Gastroesophageal sphincter (tissue), 4 donors: ENCODE data around the gene PRKD1. TPM values are rescaled to one million over a fixed set of nuclear protein-coding genes. Genes with fewer than 3 reads are reported as not detected.

Experiments used
- ATAC-seq: fragments of 150-250 bp; one replicate; pipeline ENCODE4 v1.9.1; 2016; ENCODE audit warnings: mild to moderate bottlenecking, moderate library complexity
- H3K27ac ChIP-seq, 4 donors: fragments of 200-600 bp; sonication (generic) in 3 of 4; 1 replicate in 3 of 4; 2 replicates in 1 of 4; pipeline ENCODE4 v1.5.1; 2016 to 2019
- H3K27me3 ChIP-seq: fragments of 200-600 bp; sonication (generic); one replicate; pipeline ENCODE4 v1.5.1; 2019
- H3K36me3 ChIP-seq, 2 donors: fragments of 200-600 bp; sonication (generic); one replicate each; pipeline ENCODE4 v1.5.1; 2019; ENCODE audit warnings: control low read depth in 1 of 2
- H3K4me1 ChIP-seq, 3 donors: fragments of 200-600 bp; sonication (generic); 1 replicate in 2 of 3; 2 replicates in 1 of 3; pipeline ENCODE4 v1.5.1; 2016 to 2019; ENCODE audit warnings: control low read depth in 2 of 3
- H3K4me3 ChIP-seq, 2 donors: fragments of 200-600 bp; sonication (generic); one replicate each; pipeline ENCODE4 v1.5.1; 2019; ENCODE audit warnings: mild to moderate bottlenecking in 1 of 2, moderate library complexity in 1 of 2
- H3K9me3 ChIP-seq, 3 donors: fragments of 200-600 bp; sonication (generic); one replicate each; pipeline ENCODE4 v1.5.1; 2017 to 2019; ENCODE audit warnings: control low read depth in 2 of 3
- EP300 ChIP-seq: sonication (generic); formaldehyde crosslinking; IDR thresholded peaks from one replicate; pipeline ENCODE4 v1.6.1; 2017; ENCODE audit warnings: antibody characterized with exemption, mild to moderate bottlenecking
- POLR2A ChIP-seq, 2 donors: fragments of 450-650 bp; IDR thresholded peaks; one replicate each; pipeline ENCODE4 v1.6.1; 2017; ENCODE audit warnings: antibody characterized with exemption in 2 of 2, mild to moderate bottlenecking in 2 of 2, moderate library complexity in 1 of 2
- POLR2AphosphoS5 ChIP-seq: sonication (generic); formaldehyde crosslinking; IDR thresholded peaks from one replicate; pipeline ENCODE4 v1.6.1; 2017; ENCODE audit warnings: antibody characterized with exemption
- WGBS, 2 donors: methylation state at CpG; one replicate each; pipeline ENCODE4 v1.1.5; 2018; ENCODE audit warnings: low coverage in 1 of 2; 5-methylcytosine and 5-hydroxymethylcytosine counted together
- total RNA-seq, 4 donors: library from RNA; depleted of rRNA; stranded (reverse); fragments of >200 nt; gene quantifications; one replicate each; pipeline ENCODE4 v1.1.0, GENCODE V29; 2016
- TF ChIP-seq, protein P1 (sequence below), 4 experiments: fragments of 200-600 bp in 2 of 4; fragments of 450-650 bp in 2 of 4; sonication (generic) in 1 of 4; IDR thresholded peaks; one replicate each; pipeline ENCODE4 v1.5.1; 2017 to 2019; ENCODE audit warnings: antibody characterized with exemption in 4 of 4, mild to moderate bottlenecking in 2 of 4, moderate library complexity in 2 of 4

The PRKD1 gene
- total RNA-seq, 4 donors from 2014 or later, result 11.9 to 14.3 (median 12.6) TPM

GRCh38 chr14:29587046-29587445 lies 340.6 kb downstream of the PRKD1 start:
- Histone ChIP-seq H3K4me1 (peaks cover 0 to 18% (median 0%) of the 10 kb centered on the region in 3 donors), H3K4me3 (no peak overlapping the region), H3K9me3 (no peaks in the 10 kb centered on the region), H3K27me3 (no peaks in the 10 kb centered on the region), H3K27ac (peak overlapping the region in 2 of 4 donors; percentile 16 to 57), H3K36me3 (no peaks in the 10 kb centered on the region)
- 47 to 50% methylated on average over 1 to 2 of the region's 2 CpGs for WGBS, 2 donors
- no peak for ATAC-seq
- no peak for TF ChIP-seq EP300
- TF ChIP-seq POLR2AphosphoS5, result no peak
- no peak for TF ChIP-seq POLR2A (IDR thresholded peaks at IDR 0.05)
- TF ChIP-seq, protein P1, sequence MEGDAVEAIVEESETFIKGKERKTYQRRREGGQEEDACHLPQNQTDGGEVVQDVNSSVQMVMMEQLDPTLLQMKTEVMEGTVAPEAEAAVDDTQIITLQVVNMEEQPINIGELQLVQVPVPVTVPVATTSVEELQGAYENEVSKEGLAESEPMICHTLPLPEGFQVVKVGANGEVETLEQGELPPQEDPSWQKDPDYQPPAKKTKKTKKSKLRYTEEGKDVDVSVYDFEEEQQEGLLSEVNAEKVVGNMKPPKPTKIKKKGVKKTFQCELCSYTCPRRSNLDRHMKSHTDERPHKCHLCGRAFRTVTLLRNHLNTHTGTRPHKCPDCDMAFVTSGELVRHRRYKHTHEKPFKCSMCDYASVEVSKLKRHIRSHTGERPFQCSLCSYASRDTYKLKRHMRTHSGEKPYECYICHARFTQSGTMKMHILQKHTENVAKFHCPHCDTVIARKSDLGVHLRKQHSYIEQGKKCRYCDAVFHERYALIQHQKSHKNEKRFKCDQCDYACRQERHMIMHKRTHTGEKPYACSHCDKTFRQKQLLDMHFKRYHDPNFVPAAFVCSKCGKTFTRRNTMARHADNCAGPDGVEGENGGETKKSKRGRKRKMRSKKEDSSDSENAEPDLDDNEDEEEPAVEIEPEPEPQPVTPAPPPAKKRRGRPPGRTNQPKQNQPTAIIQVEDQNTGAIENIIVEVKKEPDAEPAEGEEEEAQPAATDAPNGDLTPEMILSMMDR (IDR thresholded peaks at IDR 0.05), result no peak

DNA sequence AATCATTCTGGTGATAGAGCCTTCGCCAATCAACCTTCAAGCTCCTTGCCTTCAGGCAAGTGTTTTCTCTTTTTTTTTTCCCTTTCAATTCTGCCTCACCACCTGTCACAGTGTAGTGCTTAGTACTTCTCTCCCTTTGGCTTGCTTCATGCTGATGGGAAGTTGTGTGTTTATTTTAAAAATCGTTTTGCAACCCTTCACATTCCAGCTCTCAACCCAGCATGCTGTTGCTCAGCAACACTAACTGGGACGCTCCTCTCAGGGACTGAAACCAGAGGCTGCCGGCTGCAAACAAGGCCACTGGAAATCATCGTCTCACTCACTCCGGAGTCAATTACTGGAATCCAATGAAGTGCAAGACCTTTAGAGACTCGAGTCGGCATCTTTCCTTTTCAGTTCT lies 342.7 kb downstream of the PRKD1 start:
- H3K4me1 ChIP-seq, result peaks cover 0 to 18% (median 0%) of the 10 kb centered on the region in 3 donors
- H3K36me3 ChIP-seq, result no peaks in the 10 kb centered on the region
- no peak overlapping the region for H3K4me3 ChIP-seq
- WGBS, 2 donors, result 8 to 12% methylated on average over 3 to 8 of the region's 8 CpGs
- ATAC-seq, result peak; percentile 94
- no peaks in the 10 kb centered on the region for H3K9me3 ChIP-seq
- no peaks in the 10 kb centered on the region for H3K27me3 ChIP-seq
- TF ChIP-seq EP300 (no peak), POLR2AphosphoS5 (peak; percentile 82), POLR2A (IDR thresholded peaks at IDR 0.05) (no peak)
- TF ChIP-seq, protein P1 (IDR thresholded peaks at IDR 0.05), result no peak
- H3K27ac ChIP-seq, result peak overlapping the region in 3 of 4 donors; percentile 39 to 57 (median 39)

- no peaks in the 10 kb centered on the region for H3K27me3 ChIP-seq
- 92 to 95% methylated on average over 1 of the region's 1 CpG for WGBS, 2 donors
- peaks cover 0 to 8% of the 10 kb centered on the region in 2 donors for H3K36me3 ChIP-seq
- no peak overlapping the region for H3K27ac ChIP-seq
- no peaks in the 10 kb centered on the region for H3K9me3 ChIP-seq
- ATAC-seq, result no peak
- no peak overlapping the region for H3K4me3 ChIP-seq
- TF ChIP-seq, protein P1 (IDR thresholded peaks at IDR 0.05), result no peak
- TF ChIP-seq POLR2A (IDR thresholded peaks at IDR 0.05), result no peak
- no peak for TF ChIP-seq EP300
- no peak for TF ChIP-seq POLR2AphosphoS5
- peaks cover 0 to 15% (median 0%) of the 10 kb centered on the region in 3 donors for H3K4me1 ChIP-seq
Measured at GRCh38 chr14:29580763-29581162, 346.9 kb downstream of the PRKD1 start.

- no peaks in the 10 kb centered on the region for H3K27me3 ChIP-seq
- WGBS, 2 donors, result 88% methylated on average over 3 of the region's 3 CpGs; no CpG with 5 or more reads in 1 of the 2 donors
Measured at GRCh38 chr14:29579838-29580237, 347.8 kb downstream of the PRKD1 start.

DNA sequence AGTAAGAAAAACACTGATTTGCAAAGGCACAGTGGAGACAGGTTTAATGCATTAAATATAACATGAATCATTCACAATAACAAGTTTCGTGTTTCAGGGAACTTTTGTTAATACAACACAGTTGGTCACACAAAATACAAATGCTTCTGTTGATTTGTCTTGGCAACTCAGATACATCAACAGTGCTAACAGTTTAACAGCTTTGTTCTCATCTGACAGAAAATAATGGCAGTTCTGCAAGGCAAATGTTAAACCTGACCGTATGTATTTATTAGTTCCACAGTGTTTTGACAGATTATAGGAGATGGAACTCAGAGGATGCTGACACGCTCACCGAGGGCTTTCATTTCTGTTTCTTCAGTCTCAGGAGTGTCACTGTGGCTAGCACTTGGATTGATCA lies 350.7 kb downstream of the PRKD1 start:
- WGBS, 2 donors, result 53 to 60% methylated on average over 4 of the region's 4 CpGs

More at GRCh38 chr14:29579838-29580237, 347.8 kb downstream of the PRKD1 start:
- Histone ChIP-seq H3K9me3 (no peaks in the 10 kb centered on the region), H3K36me3 (peaks cover 0 to 8% of the 10 kb centered on the region in 2 donors), H3K4me3 (no peak overlapping the region), H3K27ac (no peak overlapping the region), H3K4me1 (peaks cover 0 to 6% (median 0%) of the 10 kb centered on the region in 3 donors)
- no peak for TF ChIP-seq POLR2A (IDR thresholded peaks at IDR 0.05)
- TF ChIP-seq POLR2AphosphoS5, result no peak
- TF ChIP-seq, protein P1 (IDR thresholded peaks at IDR 0.05), result no peak
- no peak for TF ChIP-seq EP300
- no peak for ATAC-seq

More for the DNA sequence above, 350.7 kb downstream of the PRKD1 start:
- Histone ChIP-seq H3K27ac (no peak overlapping the region), H3K4me3 (no peak overlapping the region), H3K27me3 (no peaks in the 10 kb centered on the region), H3K4me1 (no peaks in the 10 kb centered on the region), H3K9me3 (no peaks in the 10 kb centered on the region), H3K36me3 (peaks cover 0 to 8% of the 10 kb centered on the region in 2 donors)
- no peak for ATAC-seq
- no peak for TF ChIP-seq POLR2A (IDR thresholded peaks at IDR 0.05)
- TF ChIP-seq EP300, result no peak
- TF ChIP-seq POLR2AphosphoS5, result no peak
- TF ChIP-seq, protein P1 (IDR thresholded peaks at IDR 0.05), result no peak
